Activated CD4-positive, alpha-beta T cell treated with anti-CD3 and anti-CD28 coated beads, Interleukin-2, Interleukin-6, amounts not matched to agents 100 ng/mL and 50 ng/mL, durations not matched to agents 16 hours and 8 hours (primary cell): Measurements from ENCODE around the gene TRPV6.

Source experiments
- DNase-seq: peaks from one replicate; pipeline ENCODE4 v3.0.0-alpha.2; 2020

Gene TRPV6

DNA sequence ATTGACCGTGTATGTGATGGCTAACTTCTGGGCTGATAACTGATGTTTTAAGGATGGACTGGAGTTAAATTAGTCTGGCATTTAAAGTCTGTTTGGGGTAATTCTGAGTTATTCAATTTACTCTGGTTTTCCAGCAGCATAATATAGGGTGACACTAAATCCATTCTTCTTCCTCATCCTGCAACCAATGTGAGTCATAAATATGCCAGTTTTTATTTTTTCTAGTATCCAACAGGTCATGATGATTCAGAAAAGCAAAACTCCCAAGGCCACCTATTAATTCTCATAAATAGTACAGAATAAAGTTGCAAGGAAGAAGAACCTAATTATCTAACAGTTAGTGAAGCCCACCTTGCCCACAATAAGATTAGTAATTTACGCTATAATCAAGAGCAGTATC is 38.2 kb downstream of the TRPV6 start:
- DNase-seq, result no peak

DNA sequence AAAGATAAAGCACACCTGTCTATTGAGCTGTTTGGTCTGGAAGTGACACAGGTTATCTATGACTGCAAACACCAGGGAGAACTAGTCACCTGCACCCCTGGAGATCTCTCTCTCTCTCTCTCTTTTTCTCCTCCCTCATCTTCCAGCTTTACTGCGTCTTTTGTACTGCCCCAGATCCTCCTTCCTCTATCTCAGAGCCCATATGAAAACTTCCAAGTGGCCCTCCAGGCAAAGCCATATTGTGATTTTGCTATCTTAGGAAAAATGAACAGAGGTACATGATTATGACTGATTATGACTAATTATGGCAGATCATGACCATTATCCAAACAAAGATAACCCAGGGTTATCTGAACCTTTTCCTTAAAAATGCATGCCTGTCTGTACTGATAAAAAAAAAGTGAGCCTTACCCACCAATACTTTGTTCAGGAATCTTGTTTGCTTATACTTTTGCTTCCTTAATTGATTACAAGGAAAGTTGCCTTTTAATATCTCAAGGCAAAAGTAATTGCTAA is 43.2 kb downstream of the TRPV6 start:
- no peak for DNase-seq

DNA sequence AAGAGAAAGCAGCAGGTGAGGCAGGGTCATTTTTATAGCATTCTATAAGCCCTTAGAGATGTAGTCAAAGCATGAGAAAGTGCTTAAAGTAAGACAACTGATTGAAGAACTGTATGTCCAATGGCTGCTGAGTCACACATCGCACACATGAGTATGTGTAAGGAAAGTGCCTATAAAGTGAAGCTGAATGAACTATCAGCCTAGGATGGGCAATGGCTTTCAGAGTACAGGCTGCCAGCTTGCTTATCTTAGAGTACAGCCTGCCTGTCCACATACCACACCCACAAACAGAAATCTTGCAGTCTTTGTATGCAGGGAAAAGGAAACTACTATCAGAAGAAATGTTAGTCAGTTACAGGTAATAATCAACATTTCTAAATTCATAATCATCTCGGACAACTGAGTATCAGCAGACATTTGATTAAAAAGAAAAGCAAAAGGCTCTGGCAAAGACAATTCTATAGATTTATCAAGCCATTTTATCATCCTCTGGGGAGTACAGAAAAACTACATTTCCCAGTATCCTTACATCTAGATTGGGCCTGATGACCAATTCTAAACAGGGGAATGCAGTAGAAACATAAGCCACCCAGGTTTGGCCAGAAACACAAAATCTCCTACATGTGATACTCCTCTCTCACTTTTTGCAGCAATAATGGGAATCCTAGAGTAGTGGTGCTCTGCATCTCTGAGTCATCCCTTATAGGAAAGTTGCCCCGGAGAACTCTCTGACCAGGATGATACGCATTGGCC is 46.9 kb downstream of the TRPV6 start:
- no peak for DNase-seq

DNA sequence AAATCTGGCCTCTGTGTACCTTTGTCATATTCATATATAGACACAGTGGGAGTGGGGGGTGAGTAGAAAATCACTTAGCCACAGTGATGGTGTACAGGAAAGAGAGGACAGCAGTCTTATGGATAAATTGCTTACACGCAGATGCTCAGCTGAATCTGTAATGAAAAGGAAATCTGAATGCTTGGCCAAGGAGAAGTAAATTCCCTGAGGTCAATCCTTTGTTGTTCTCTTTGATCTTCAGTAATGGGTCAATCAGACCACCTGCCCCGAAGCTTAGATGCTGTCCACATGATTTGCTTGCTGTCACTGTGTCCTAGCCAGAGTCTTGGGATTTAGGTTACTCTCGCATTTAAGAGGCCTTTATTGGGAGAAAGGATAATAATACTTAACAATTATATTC is 49.1 kb downstream of the TRPV6 start:
- DNase-seq, result no peak

DNA sequence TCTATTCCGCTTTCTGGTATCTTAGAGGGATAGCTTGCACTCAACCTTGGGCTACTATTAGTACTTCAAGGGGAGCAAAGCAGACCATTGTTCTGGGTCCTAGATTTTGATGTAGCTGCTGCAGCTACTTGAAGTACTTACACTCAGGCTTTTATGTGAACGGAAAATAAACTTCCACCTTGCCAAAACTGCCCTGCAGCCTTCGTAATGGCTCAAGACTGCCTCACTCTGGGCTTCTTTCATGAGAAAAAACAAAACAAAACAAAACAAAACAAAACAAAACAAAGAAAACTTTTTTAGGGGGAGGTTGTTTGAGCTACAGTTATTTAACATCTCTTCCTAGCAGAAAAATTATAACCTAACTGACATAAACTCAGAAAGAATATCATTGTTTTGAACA is 50.1 kb downstream of the TRPV6 start:
- DNase-seq, result no peak

DNA sequence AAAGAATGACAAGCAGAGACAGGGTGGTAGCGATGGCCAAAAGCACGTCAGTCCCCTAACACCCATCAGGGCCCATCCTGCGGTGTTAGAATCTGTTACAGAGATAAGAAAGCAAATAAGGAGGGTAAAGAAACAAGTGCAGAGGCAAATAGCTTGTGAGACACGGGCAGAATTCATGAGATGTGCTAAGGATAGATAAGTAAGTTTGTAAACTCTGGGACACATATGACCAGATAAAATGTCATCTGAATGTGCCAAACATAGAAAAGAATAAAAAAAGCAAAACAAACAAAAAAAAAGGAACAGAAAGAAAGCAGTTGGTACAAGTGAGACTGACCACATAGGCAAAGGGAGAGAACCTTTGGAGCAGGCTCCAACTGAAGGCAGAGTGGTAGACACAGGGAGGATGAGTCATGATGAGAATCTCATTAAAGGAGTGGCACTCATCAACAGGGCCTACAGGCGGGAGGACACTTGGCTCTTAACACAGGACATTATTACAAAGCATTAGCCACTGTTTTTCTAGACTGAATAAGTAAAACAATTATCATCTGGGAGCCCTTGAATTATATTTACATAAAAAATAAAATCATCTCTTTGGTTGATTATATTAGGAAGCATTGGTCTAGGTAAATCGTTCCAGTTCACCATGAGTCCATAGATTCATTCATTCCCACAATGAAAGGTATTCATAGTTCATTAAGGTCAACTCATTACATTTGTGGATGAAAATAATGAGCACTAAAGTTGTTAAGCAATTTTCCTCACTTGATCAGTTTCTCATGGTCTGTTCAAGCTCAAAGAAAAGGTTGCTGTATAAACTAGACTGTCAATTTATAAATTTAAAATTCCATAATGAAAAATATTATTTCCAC is 52.1 kb downstream of the TRPV6 start:
- DNase-seq, result no peak

DNA sequence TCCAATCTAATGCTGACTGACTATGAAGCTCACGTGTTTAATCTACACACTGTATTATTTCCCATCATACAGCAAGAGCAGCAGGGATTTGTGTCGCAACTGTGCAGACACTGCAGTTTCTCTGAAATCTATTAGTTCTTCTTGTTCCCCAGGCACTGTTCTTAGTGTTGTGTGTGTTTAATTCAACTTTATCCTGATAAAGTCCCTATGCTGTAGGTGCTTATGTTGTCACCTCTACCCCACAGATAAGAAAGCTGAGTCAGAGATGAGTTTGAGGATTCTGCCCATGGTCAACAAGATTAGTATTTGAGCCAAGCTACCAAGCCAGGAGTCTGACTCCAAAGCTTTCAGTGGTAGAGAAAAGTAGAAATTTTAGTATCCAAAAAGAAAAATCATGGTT is 53.1 kb downstream of the TRPV6 start:
- DNase-seq, result no peak

DNA sequence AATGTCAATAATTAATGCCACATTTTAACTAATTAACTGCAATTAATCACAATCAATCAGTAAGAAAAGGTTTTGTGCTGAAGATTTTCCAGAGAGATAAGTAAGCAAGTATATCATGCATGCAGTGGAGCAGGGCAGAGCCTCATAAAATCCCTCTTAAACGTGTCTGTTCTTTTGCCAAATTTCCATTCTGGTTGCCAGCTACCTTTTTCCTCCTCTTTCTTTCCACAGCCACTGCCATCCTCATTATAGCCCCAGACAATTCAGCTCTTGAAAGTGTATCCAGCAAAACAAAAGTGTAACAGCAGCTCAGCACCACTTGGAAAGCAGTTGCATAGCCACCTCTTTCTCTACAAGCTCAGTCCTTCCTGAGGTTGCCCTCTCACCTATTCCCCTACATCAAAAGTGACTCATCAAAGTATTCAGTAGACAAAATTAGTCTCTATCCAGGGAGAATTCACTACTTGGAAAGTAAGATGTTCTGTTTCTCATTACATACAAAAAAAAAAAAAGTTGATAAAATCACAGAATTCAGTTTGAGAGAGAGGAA is 57.5 kb downstream of the TRPV6 start:
- no peak for DNase-seq

DNA sequence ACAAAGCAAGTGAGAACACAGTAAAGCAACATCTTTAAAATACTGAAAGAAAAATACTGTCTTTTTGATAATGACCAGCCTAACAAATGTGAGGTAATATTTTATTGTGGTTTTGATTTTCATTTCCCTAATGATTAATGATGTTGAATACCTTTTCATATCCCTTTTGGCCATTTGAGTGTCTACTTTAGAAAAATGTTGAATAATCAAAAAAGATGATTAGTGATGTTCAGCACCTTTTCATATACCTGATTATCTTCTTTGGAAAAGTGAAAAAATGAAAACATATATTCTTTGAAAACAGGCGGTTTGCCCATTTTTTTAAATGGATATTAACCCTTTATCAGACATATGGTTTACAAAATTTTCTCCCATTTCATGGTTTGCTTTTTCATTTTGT is 62.8 kb downstream of the TRPV6 start:
- DNase-seq, result no peak
